Fibroblast of lung (primary cell): ENCODE measurements around the gene MCF2L.

ENCODE experiments used
- EZH2 ChIP-seq: IDR thresholded peaks from 2 replicates; pipeline ENCODE4 v1.5.1; 2012; ENCODE audit warnings: low read length, control low read depth, mild to moderate bottlenecking; ENCODE audit errors: missing control alignments
- TF ChIP-seq, protein P1 (sequence below), 2 donors: IDR thresholded peaks in 1 of 2; conservative IDR thresholded peaks in 1 of 2; 1 replicate in 1 of 2; 2 replicates in 1 of 2; pipeline ENCODE4 v1.5.1; 2011 to 2012; ENCODE audit warnings: low read length in 2 of 2, control low read depth in 1 of 2, inconsistent platforms in 1 of 2, low read depth in 1 of 2, mild to moderate bottlenecking in 1 of 2

- no peak for TF ChIP-seq EZH2
- TF ChIP-seq, protein P1, sequence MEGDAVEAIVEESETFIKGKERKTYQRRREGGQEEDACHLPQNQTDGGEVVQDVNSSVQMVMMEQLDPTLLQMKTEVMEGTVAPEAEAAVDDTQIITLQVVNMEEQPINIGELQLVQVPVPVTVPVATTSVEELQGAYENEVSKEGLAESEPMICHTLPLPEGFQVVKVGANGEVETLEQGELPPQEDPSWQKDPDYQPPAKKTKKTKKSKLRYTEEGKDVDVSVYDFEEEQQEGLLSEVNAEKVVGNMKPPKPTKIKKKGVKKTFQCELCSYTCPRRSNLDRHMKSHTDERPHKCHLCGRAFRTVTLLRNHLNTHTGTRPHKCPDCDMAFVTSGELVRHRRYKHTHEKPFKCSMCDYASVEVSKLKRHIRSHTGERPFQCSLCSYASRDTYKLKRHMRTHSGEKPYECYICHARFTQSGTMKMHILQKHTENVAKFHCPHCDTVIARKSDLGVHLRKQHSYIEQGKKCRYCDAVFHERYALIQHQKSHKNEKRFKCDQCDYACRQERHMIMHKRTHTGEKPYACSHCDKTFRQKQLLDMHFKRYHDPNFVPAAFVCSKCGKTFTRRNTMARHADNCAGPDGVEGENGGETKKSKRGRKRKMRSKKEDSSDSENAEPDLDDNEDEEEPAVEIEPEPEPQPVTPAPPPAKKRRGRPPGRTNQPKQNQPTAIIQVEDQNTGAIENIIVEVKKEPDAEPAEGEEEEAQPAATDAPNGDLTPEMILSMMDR (conservative IDR thresholded peaks at IDR 0.05 in 1 of 2, IDR thresholded peaks at IDR 0.05 in 1 of 2; ENCODE audit: low read depth in 1 of 2, low read length in 2 of 2): no peak
These were observed 47.7 kb downstream of the MCF2L start for GRCh38 chr13:113016526-113017295.
